ENCODE data around the gene UBASH3A.

The UBASH3A gene

GRCh38 chr21:42476388-42477331, 73.0 kb downstream of the UBASH3A start:
- Mint-ChIP-seq H3K4me3 (no peak overlapping the region), H3K27ac (no peak overlapping the region), H3K9me3 (no peaks in the 10 kb centered on the region), H3K36me3 (ENCODE audit: low read depth) (no peaks in the 10 kb centered on the region), H3K27me3 (ENCODE audit: low read depth) (peaks cover 5% of the 10 kb centered on the region), H3K4me1 (ENCODE audit: low read depth) (no peaks in the 10 kb centered on the region)
- DNase-seq (ENCODE audit: low spot score), result no peak

DNA sequence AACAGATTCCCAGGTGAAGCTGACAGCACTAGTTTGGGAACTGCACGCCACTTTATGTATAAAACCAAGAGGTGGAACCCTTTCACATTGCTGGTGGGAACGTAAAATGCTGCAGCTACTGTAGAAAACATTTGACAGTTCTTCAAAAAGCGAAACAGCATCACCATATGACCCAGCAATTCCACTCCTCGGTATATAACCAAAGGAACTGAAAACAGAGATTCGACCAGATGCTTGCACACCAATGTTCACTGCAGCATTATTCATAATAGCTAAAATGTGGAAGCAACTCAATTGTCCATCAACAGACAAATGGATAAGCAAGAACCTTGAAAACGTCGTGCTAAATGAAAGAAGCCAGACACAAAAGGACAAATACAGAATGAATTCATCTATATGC, 74.8 kb downstream of the UBASH3A start:
- Mint-ChIP-seq H3K27me3 (ENCODE audit: low read depth) (peaks cover 10% of the 10 kb centered on the region), H3K36me3 (ENCODE audit: low read depth) (no peaks in the 10 kb centered on the region), H3K4me1 (ENCODE audit: low read depth) (no peaks in the 10 kb centered on the region), H3K9me3 (no peaks in the 10 kb centered on the region), H3K4me3 (no peak overlapping the region), H3K27ac (no peak overlapping the region)
- DNase-seq (ENCODE audit: low spot score), result no peak

GRCh38 chr21:42479582-42479981, 75.9 kb downstream of the UBASH3A start:
- Mint-ChIP-seq H3K4me3 (no peak overlapping the region), H3K36me3 (ENCODE audit: low read depth) (no peaks in the 10 kb centered on the region), H3K9me3 (no peaks in the 10 kb centered on the region), H3K4me1 (ENCODE audit: low read depth) (no peaks in the 10 kb centered on the region), H3K27me3 (ENCODE audit: low read depth) (peaks cover 15% of the 10 kb centered on the region), H3K27ac (no peak overlapping the region)
- no peak for DNase-seq (ENCODE audit: low spot score)

- H3K4me1 Mint-ChIP-seq (ENCODE audit: low read depth), result no peaks in the 10 kb centered on the region
- H3K9me3 Mint-ChIP-seq, result no peaks in the 10 kb centered on the region
- no peak for DNase-seq (ENCODE audit: low spot score)
- H3K4me3 Mint-ChIP-seq, result no peak overlapping the region
- peaks cover 20% of the 10 kb centered on the region for H3K27me3 Mint-ChIP-seq (ENCODE audit: low read depth)
- H3K27ac Mint-ChIP-seq, result no peak overlapping the region
- no peaks in the 10 kb centered on the region for H3K36me3 Mint-ChIP-seq (ENCODE audit: low read depth)
Observed at GRCh38 chr21:42480736-42481135, 77.0 kb downstream of the UBASH3A start.

GRCh38 chr21:42481169-42481568, 77.5 kb downstream of the UBASH3A start:
- H3K36me3 Mint-ChIP-seq (ENCODE audit: low read depth), result no peaks in the 10 kb centered on the region
- H3K9me3 Mint-ChIP-seq, result no peaks in the 10 kb centered on the region

GRCh38 chr21:42484966-42485365, 81.3 kb downstream of the UBASH3A start:
- Mint-ChIP-seq H3K9me3 (no peaks in the 10 kb centered on the region), H3K4me1 (ENCODE audit: low read depth) (no peaks in the 10 kb centered on the region), H3K27ac (no peak overlapping the region), H3K4me3 (no peak overlapping the region), H3K27me3 (ENCODE audit: low read depth) (peaks cover 42% of the 10 kb centered on the region), H3K36me3 (ENCODE audit: low read depth) (no peaks in the 10 kb centered on the region)
- DNase-seq (ENCODE audit: low spot score), result no peak

More at GRCh38 chr21:42481169-42481568, 77.5 kb downstream of the UBASH3A start:
- H3K27me3 Mint-ChIP-seq (ENCODE audit: low read depth), result peaks cover 24% of the 10 kb centered on the region
- H3K4me1 Mint-ChIP-seq (ENCODE audit: low read depth), result no peaks in the 10 kb centered on the region
- no peak overlapping the region for H3K4me3 Mint-ChIP-seq
- H3K27ac Mint-ChIP-seq, result no peak overlapping the region
- DNase-seq (ENCODE audit: low spot score), result no peak

- no peaks in the 10 kb centered on the region for H3K36me3 Mint-ChIP-seq (ENCODE audit: low read depth)
- H3K4me1 Mint-ChIP-seq (ENCODE audit: low read depth), result peaks cover 3% of the 10 kb centered on the region
- DNase-seq (ENCODE audit: low spot score), result no peak
- peaks cover 46% of the 10 kb centered on the region for H3K27me3 Mint-ChIP-seq (ENCODE audit: low read depth)
- H3K27ac Mint-ChIP-seq, result no peak overlapping the region
- H3K4me3 Mint-ChIP-seq, result no peak overlapping the region
- H3K9me3 Mint-ChIP-seq, result no peaks in the 10 kb centered on the region
Observed at GRCh38 chr21:42486072-42486471, 82.4 kb downstream of the UBASH3A start.

DNA sequence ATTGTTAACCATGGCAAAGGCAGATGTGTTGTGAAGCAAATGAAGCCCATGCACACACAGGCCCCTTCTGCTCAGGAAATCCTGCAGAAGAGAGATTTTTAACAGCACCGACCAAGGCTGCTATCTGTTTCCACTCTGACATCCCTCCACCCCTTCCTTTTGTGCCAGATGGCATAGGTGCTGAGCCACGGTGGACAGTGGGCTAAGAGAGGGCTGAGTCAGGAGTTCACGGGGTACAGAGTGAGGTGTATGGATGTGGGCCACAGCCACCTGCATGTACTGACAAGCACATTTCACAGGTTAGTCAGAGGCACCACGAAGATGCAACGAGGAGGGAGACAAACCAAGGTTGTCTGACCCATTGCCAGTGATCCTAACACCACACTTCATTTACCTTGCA, 82.8 kb downstream of the UBASH3A start:
- peaks cover 47% of the 10 kb centered on the region for H3K27me3 Mint-ChIP-seq (ENCODE audit: low read depth)
- H3K4me3 Mint-ChIP-seq, result no peak overlapping the region
- no peaks in the 10 kb centered on the region for H3K36me3 Mint-ChIP-seq (ENCODE audit: low read depth)
- H3K4me1 Mint-ChIP-seq (ENCODE audit: low read depth), result peaks cover 3% of the 10 kb centered on the region
- no peaks in the 10 kb centered on the region for H3K9me3 Mint-ChIP-seq
- no peak for DNase-seq (ENCODE audit: low spot score)
- H3K27ac Mint-ChIP-seq, result no peak overlapping the region

GRCh38 chr21:42489006-42489563, 85.4 kb downstream of the UBASH3A start:
- H3K27ac Mint-ChIP-seq, result no peak overlapping the region
- DNase-seq (ENCODE audit: low spot score), result no peak
- H3K4me3 Mint-ChIP-seq, result no peak overlapping the region
- no peaks in the 10 kb centered on the region for H3K36me3 Mint-ChIP-seq (ENCODE audit: low read depth)
- H3K4me1 Mint-ChIP-seq (ENCODE audit: low read depth), result peaks cover 8% of the 10 kb centered on the region
- H3K27me3 Mint-ChIP-seq (ENCODE audit: low read depth), result peaks cover 39% of the 10 kb centered on the region
- H3K9me3 Mint-ChIP-seq, result no peaks in the 10 kb centered on the region

DNA sequence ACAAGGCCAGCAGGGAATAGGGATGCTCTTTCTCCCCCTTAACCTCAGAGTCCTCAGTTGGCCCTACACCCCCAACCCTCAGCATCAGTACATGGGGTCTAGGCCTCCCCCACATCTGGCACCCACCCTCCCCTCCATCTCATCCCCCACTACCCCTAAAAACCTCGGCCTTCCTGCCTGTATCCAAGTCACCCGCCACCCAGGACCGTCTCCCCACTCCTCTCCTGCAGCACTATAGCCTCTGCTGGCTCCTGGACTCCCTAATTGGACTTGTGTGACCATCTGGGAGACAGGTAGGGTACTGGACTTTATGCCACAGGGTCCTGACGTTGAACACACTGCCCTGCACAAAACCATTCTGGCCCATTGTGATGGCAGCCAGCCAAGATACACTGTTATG, 86.3 kb downstream of the UBASH3A start:
- Mint-ChIP-seq H3K9me3 (no peaks in the 10 kb centered on the region), H3K4me3 (no peak overlapping the region), H3K36me3 (ENCODE audit: low read depth) (no peaks in the 10 kb centered on the region), H3K4me1 (ENCODE audit: low read depth) (peaks cover 8% of the 10 kb centered on the region), H3K27me3 (ENCODE audit: low read depth) (peaks cover 35% of the 10 kb centered on the region), H3K27ac (no peak overlapping the region)
- DNase-seq (ENCODE audit: low spot score), result no peak

GRCh38 chr21:42490720-42491119, 87.0 kb downstream of the UBASH3A start:
- Mint-ChIP-seq H3K4me1 (ENCODE audit: low read depth) (peaks cover 12% of the 10 kb centered on the region), H3K9me3 (no peaks in the 10 kb centered on the region), H3K36me3 (ENCODE audit: low read depth) (no peaks in the 10 kb centered on the region), H3K27me3 (ENCODE audit: low read depth) (peaks cover 34% of the 10 kb centered on the region), H3K27ac (no peak overlapping the region), H3K4me3 (no peak overlapping the region)
- no peak for DNase-seq (ENCODE audit: low spot score)

DNA sequence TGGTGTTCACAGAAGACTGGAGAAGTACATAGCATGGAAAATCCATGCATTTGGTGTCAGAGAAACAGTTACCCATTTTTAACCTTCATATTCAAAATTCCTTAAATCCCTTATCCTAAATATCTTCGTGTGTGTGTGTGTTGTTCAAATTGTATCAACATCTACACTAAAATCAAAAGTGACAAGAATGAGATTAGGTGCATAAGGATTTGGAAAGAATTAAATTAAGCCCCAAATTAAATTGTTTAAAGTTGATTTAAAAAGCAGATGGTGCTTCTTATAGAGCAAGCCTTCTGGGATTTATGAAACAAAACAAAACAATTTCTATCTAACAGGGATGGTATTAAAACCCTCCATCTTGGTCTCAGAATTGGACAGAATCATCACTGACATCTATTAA, 87.6 kb downstream of the UBASH3A start:
- Mint-ChIP-seq H3K36me3 (ENCODE audit: low read depth) (no peaks in the 10 kb centered on the region), H3K27me3 (ENCODE audit: low read depth) (peaks cover 28% of the 10 kb centered on the region), H3K9me3 (no peaks in the 10 kb centered on the region), H3K4me3 (no peak overlapping the region), H3K4me1 (ENCODE audit: low read depth) (peaks cover 15% of the 10 kb centered on the region), H3K27ac (no peak overlapping the region)
- no peak for DNase-seq (ENCODE audit: low spot score)

- H3K36me3 Mint-ChIP-seq (ENCODE audit: low read depth), result no peaks in the 10 kb centered on the region
- H3K4me1 Mint-ChIP-seq (ENCODE audit: low read depth), result peaks cover 24% of the 10 kb centered on the region
- H3K4me3 Mint-ChIP-seq, result no peak overlapping the region
- peaks cover 20% of the 10 kb centered on the region for H3K27me3 Mint-ChIP-seq (ENCODE audit: low read depth)
- no peaks in the 10 kb centered on the region for H3K9me3 Mint-ChIP-seq
- no peak for DNase-seq (ENCODE audit: low spot score)
- no peak overlapping the region for H3K27ac Mint-ChIP-seq
Observed at GRCh38 chr21:42492201-42492600, 88.5 kb downstream of the UBASH3A start.

DNA sequence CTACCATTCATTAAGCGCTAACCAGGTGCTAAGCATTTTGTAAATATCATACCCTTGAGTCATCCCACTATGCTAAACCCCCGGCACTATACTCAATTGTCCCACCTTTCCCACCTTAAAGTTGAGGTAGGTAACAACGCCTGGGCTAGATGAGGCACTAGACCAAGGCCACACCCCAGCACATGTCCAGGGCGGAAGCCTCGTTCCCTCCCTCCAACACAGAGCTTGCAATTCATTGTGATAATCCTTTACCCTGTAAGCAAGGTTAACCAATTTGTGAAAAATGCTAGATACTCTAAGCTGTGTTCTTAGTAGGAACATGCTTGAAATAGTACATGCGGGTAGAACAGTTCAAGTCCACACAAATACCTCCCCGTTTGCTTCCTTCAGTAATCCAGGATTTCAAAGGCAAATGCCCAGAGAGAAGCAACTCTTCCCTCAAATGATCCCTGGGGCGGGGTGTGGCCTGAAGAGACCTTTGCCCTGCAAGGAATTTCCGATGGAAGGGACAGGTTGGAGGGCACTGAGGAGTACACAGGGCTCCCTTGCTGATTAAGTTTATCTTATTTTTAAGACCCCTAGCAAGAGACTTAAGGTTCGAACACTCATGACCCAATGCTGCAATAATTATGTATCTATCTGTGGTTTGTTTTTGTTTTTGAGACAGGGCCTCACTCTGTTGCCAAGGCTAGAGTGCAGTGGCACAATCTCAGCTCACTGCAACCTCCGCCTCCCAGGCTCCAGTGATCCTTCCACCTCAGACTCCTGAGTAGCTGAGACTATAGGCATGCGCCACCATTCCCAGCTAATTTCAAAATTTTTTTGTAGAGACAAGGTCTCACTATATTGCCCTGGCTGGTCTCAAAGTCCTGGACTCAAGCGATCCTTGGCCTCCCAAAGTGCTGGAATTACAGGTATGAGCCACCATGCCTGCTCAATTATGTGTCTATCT, 89.7 kb downstream of the UBASH3A start:
- Mint-ChIP-seq H3K36me3 (ENCODE audit: low read depth) (no peaks in the 10 kb centered on the region), H3K27me3 (ENCODE audit: low read depth) (peaks cover 12% of the 10 kb centered on the region), H3K9me3 (no peaks in the 10 kb centered on the region), H3K4me1 (ENCODE audit: low read depth) (peaks cover 24% of the 10 kb centered on the region), H3K27ac (no peak overlapping the region), H3K4me3 (no peak overlapping the region)
- DNase-seq (ENCODE audit: low spot score), result no peak

Measured in T-helper 2 cell treated with Interferon-gamma antibody and Interleukin-4, amounts not matched to agents 5 μg/mL and 100 μg/mL, for 36 hours (primary cell).